Measurements from ENCODE around the gene IL31RA.

Gene IL31RA

DNA sequence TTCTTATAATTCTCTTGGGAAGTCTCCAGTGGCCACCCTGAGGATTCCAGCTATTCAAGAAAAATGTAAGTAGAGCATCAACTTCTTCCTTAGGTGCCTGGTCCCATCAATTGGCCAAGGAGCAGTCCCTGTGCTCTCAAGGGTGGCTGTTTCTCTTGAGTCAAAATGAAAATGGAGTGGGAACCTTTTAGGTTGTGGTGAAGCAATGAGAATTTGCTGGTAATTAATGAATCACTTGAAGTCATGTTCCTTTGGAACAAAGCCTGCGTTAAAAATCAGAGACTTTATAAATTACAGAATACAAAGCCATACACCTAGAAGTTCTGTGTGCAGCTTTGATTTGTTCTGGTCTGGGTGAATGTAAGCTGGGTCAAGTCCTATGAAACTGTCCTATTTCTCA is 48.9 kb downstream of the IL31RA start:
- H3K9me3 ChIP-seq (ENCODE audit: control insufficient read depth, low read length): no peaks in the 10 kb centered on the region
- H3K36me3 ChIP-seq (ENCODE audit: control insufficient read depth, insufficient read depth, low read length): no peaks in the 10 kb centered on the region
- H3K4me1 ChIP-seq: no peaks in the 10 kb centered on the region
- no peak overlapping the region for H3K9ac ChIP-seq
- TF ChIP-seq, protein P1, sequence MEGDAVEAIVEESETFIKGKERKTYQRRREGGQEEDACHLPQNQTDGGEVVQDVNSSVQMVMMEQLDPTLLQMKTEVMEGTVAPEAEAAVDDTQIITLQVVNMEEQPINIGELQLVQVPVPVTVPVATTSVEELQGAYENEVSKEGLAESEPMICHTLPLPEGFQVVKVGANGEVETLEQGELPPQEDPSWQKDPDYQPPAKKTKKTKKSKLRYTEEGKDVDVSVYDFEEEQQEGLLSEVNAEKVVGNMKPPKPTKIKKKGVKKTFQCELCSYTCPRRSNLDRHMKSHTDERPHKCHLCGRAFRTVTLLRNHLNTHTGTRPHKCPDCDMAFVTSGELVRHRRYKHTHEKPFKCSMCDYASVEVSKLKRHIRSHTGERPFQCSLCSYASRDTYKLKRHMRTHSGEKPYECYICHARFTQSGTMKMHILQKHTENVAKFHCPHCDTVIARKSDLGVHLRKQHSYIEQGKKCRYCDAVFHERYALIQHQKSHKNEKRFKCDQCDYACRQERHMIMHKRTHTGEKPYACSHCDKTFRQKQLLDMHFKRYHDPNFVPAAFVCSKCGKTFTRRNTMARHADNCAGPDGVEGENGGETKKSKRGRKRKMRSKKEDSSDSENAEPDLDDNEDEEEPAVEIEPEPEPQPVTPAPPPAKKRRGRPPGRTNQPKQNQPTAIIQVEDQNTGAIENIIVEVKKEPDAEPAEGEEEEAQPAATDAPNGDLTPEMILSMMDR (IDR thresholded peaks at IDR 0.05): no peak
- no peak overlapping the region for H2AFZ ChIP-seq
- H3K79me2 ChIP-seq: no peaks in the 10 kb centered on the region
- H3K27ac ChIP-seq: no peak overlapping the region
- H3K27me3 ChIP-seq (ENCODE audit: control insufficient read depth, insufficient read depth, low read length): no peaks in the 10 kb centered on the region
- no peak overlapping the region for H3K4me3 ChIP-seq (ENCODE audit: low read depth, low read length)
- H3K4me2 ChIP-seq (ENCODE audit: low read length): no peak overlapping the region

DNA sequence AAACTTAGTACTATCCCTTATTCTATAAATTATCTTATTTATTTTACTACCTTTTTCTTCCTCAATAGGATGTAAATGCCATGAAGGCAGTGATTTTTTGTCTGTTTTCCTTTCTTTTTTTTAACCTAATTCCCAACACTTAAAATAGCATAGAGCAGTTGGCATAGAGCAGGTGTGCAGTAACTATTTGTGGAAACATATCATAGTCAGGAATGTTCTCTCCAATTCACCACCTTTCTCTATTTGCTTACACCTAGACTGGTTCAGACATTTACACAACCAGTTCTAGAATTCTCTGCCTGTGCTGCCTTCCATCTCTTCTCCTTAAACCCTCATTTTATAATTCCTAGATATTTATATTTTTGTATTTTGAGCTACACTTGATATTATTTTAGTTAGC is 49.6 kb downstream of the IL31RA start:
- no peaks in the 10 kb centered on the region for H3K27me3 ChIP-seq (ENCODE audit: control insufficient read depth, insufficient read depth, low read length)
- no peaks in the 10 kb centered on the region for H3K79me2 ChIP-seq
- H3K9me3 ChIP-seq (ENCODE audit: control insufficient read depth, low read length): no peaks in the 10 kb centered on the region
- TF ChIP-seq, protein P1 (IDR thresholded peaks at IDR 0.05): no peak
- H3K4me1 ChIP-seq: no peaks in the 10 kb centered on the region
- no peak overlapping the region for H2AFZ ChIP-seq
- no peak overlapping the region for H3K27ac ChIP-seq
- H3K4me3 ChIP-seq (ENCODE audit: low read depth, low read length): no peak overlapping the region
- no peaks in the 10 kb centered on the region for H3K36me3 ChIP-seq (ENCODE audit: control insufficient read depth, insufficient read depth, low read length)
- no peak overlapping the region for H3K9ac ChIP-seq
- H3K4me2 ChIP-seq (ENCODE audit: low read length): no peak overlapping the region

DNA sequence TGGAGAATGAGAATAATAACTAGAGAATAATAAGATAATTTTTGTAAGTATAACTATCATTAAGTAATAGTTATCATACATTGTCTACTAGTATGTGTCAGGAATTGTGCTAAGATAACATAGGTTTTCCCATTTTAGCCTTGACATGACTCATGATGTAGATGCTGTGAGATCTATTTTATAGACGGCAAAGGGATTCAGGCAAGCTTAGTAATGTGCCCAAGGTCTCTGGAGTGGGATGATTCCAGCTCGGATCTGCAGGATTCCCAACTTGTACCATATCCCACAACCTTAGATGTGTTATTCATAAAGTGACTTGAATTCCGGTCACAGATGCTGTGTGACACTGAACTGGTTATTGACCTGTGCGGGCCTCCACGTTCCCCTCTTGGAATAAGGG is 51.5 kb downstream of the IL31RA start:
- no peaks in the 10 kb centered on the region for H3K36me3 ChIP-seq (ENCODE audit: control insufficient read depth, insufficient read depth, low read length)
- no peaks in the 10 kb centered on the region for H3K4me1 ChIP-seq
- no peak overlapping the region for H3K4me2 ChIP-seq (ENCODE audit: low read length)
- TF ChIP-seq, protein P1 (IDR thresholded peaks at IDR 0.05): no peak
- no peak overlapping the region for H2AFZ ChIP-seq
- no peak overlapping the region for H3K9ac ChIP-seq
- no peaks in the 10 kb centered on the region for H3K9me3 ChIP-seq (ENCODE audit: control insufficient read depth, low read length)
- H3K27me3 ChIP-seq (ENCODE audit: control insufficient read depth, insufficient read depth, low read length): no peaks in the 10 kb centered on the region
- no peak overlapping the region for H3K4me3 ChIP-seq (ENCODE audit: low read depth, low read length)
- no peak overlapping the region for H3K27ac ChIP-seq
- H3K79me2 ChIP-seq: no peaks in the 10 kb centered on the region

DNA sequence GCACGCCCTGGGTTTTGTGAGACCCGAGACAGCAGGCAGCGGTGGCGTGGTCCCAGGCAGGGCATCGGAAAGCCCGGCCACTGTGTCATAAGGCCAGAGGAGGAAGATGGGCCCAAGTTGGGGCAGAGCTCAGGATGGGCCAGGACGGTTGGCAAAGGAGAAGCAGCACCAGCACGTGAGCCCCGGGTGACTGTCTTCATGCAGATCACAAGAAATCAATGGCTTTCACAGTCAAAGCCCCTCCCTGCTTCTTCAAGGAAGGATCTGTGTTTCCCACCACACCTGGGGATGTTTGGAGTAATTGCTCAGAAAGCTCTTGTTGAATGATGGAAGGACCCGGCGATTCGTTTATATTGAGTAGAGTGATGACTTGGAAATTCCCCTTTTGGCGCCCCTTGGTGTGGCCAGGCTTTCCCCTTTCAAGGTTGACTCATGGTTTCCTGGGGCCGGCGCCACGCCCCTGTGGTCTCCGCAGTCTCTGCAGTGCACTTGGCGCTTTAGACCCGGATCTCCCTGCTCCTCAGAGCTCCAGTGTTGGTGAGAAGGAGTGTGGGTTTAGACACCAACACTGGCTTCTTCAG is 52.1 kb downstream of the IL31RA start:
- no peak overlapping the region for H3K4me3 ChIP-seq (ENCODE audit: low read depth, low read length)
- no peaks in the 10 kb centered on the region for H3K9me3 ChIP-seq (ENCODE audit: control insufficient read depth, low read length)
- no peak overlapping the region for H2AFZ ChIP-seq
- H3K79me2 ChIP-seq: no peaks in the 10 kb centered on the region
- H3K27me3 ChIP-seq (ENCODE audit: control insufficient read depth, insufficient read depth, low read length): no peaks in the 10 kb centered on the region
- H3K4me1 ChIP-seq: no peaks in the 10 kb centered on the region
- H3K9ac ChIP-seq: no peak overlapping the region
- no peak overlapping the region for H3K27ac ChIP-seq
- TF ChIP-seq, protein P1 (IDR thresholded peaks at IDR 0.05): no peak
- no peaks in the 10 kb centered on the region for H3K36me3 ChIP-seq (ENCODE audit: control insufficient read depth, insufficient read depth, low read length)
- no peak overlapping the region for H3K4me2 ChIP-seq (ENCODE audit: low read length)

DNA sequence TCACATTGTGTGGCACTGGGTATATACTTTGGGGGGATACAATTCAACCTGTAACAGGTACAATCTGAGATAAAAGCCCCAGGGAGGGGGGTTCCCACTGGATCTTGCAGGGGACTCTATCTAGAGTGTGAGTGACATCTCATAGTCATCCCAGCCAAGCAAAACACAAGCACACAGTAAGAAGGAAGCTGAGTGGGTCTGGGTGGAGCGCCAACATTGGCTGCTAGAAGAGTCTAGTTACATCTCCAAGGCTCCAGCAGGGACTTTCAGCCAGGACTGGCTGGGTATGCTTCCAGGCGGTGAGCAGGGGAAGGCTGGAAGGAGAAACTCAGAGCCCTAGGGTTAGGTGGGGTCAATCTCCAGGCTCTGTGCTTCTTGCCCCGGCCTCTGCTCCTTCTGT is 53.0 kb downstream of the IL31RA start:
- Histone ChIP-seq H3K9me3 (ENCODE audit: control insufficient read depth, low read length) (no peaks in the 10 kb centered on the region), H3K4me3 (ENCODE audit: low read depth, low read length) (no peak overlapping the region), H3K4me2 (ENCODE audit: low read length) (no peak overlapping the region), H3K27me3 (ENCODE audit: control insufficient read depth, insufficient read depth, low read length) (no peaks in the 10 kb centered on the region), H3K9ac (no peak overlapping the region), H3K36me3 (ENCODE audit: control insufficient read depth, insufficient read depth, low read length) (no peaks in the 10 kb centered on the region), H2AFZ (no peak overlapping the region), H3K79me2 (no peaks in the 10 kb centered on the region), H3K27ac (no peak overlapping the region), H3K4me1 (no peaks in the 10 kb centered on the region)
- TF ChIP-seq, protein P1 (IDR thresholded peaks at IDR 0.05): no peak

Measured in parathyroid adenoma (tissue), 2 donors.